GM23338 (cell line): ENCODE results near the gene PARP1.

Experiments used
- EZH2 ChIP-seq: fragments of 200-600 bp; sonication (generic); IDR thresholded peaks from one replicate; pipeline ENCODE4 v1.8.0; 2017; ENCODE audit warnings: antibody characterized with exemption, mild to moderate bottlenecking, low read depth; ENCODE audit not compliant: unreplicated experiment
- EZH2phosphoT487 ChIP-seq: fragments of 200-600 bp; sonication (generic); IDR thresholded peaks from one replicate; pipeline ENCODE4 v1.8.1; 2018; ENCODE audit warnings: antibody characterized with exemption; ENCODE audit not compliant: unreplicated experiment
- POLR2AphosphoS5 ChIP-seq: IDR thresholded peaks from 2 replicates; pipeline ENCODE4 v1.6.1; 2016; ENCODE audit warnings: antibody characterized with exemption, low read depth
- ZNF114 ChIP-seq: fragments of 250-450 bp; sonication (Bioruptor Pico); IDR thresholded peaks from 2 replicates; pipeline ENCODE4 v1.5.0; 2020; ENCODE audit warnings: mild to moderate bottlenecking, moderate library complexity
- TF ChIP-seq, protein P1 (sequence below), 2 experiments: fragments of 200-600 bp in 1 of 2; sonication (generic) in 1 of 2; conservative IDR thresholded peaks; 2 replicates each; pipeline versions ENCODE4 v1.5.1 to v1.6.1; 2016 to 2017; ENCODE audit warnings: antibody characterized with exemption in 2 of 2, low read depth in 2 of 2, mild to moderate bottlenecking in 2 of 2, moderate library complexity in 1 of 2
- TF ChIP-seq, protein P2 (sequence below): IDR thresholded peaks from one replicate; pipeline ENCODE4 v1.6.1; 2018; ENCODE audit warnings: antibody characterized with exemption; ENCODE audit not compliant: unreplicated experiment

DNA sequence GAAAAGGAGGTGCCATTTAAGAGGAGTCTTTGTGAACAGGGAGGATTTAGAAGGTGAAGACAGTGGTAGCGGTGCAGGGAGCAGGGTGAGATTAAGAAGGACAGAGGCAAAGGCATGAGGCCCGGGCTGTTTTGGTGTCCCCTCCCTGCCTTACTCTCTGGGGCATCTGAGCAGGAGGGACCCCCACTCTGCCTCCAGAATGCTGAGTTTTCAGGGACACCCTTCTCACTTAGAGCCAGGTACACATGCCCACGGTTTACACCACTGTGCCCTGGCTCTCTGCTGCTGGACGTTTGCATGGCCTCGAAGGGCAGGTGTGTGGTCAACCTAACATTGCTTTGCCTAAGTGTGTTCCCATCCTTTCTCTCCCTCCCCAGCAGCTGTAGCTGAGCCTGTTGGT, 20.5 kb upstream of the PARP1 start:
- TF ChIP-seq, protein P1, sequence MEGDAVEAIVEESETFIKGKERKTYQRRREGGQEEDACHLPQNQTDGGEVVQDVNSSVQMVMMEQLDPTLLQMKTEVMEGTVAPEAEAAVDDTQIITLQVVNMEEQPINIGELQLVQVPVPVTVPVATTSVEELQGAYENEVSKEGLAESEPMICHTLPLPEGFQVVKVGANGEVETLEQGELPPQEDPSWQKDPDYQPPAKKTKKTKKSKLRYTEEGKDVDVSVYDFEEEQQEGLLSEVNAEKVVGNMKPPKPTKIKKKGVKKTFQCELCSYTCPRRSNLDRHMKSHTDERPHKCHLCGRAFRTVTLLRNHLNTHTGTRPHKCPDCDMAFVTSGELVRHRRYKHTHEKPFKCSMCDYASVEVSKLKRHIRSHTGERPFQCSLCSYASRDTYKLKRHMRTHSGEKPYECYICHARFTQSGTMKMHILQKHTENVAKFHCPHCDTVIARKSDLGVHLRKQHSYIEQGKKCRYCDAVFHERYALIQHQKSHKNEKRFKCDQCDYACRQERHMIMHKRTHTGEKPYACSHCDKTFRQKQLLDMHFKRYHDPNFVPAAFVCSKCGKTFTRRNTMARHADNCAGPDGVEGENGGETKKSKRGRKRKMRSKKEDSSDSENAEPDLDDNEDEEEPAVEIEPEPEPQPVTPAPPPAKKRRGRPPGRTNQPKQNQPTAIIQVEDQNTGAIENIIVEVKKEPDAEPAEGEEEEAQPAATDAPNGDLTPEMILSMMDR (conservative IDR thresholded peaks at IDR 0.05; ENCODE audit: low read depth in 2 of 2): no peak
- TF ChIP-seq POLR2AphosphoS5 (no peak), ZNF114 (CRISPR knock-in tag) (no peak), EZH2phosphoT487 (no peak), EZH2 (no peak)
- TF ChIP-seq, protein P2, sequence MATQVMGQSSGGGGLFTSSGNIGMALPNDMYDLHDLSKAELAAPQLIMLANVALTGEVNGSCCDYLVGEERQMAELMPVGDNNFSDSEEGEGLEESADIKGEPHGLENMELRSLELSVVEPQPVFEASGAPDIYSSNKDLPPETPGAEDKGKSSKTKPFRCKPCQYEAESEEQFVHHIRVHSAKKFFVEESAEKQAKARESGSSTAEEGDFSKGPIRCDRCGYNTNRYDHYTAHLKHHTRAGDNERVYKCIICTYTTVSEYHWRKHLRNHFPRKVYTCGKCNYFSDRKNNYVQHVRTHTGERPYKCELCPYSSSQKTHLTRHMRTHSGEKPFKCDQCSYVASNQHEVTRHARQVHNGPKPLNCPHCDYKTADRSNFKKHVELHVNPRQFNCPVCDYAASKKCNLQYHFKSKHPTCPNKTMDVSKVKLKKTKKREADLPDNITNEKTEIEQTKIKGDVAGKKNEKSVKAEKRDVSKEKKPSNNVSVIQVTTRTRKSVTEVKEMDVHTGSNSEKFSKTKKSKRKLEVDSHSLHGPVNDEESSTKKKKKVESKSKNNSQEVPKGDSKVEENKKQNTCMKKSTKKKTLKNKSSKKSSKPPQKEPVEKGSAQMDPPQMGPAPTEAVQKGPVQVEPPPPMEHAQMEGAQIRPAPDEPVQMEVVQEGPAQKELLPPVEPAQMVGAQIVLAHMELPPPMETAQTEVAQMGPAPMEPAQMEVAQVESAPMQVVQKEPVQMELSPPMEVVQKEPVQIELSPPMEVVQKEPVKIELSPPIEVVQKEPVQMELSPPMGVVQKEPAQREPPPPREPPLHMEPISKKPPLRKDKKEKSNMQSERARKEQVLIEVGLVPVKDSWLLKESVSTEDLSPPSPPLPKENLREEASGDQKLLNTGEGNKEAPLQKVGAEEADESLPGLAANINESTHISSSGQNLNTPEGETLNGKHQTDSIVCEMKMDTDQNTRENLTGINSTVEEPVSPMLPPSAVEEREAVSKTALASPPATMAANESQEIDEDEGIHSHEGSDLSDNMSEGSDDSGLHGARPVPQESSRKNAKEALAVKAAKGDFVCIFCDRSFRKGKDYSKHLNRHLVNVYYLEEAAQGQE: no peak
